Measurements from ENCODE around the gene PCMTD2. TPM values are rescaled to one million over a fixed set of nuclear protein-coding genes. Genes with fewer than 3 reads are reported as not detected.

The PCMTD2 gene
- polyA plus RNA-seq, 1 donor: 83.8 TPM

GRCh38 chr20:64239449-64240242 is 15.9 kb upstream of the PCMTD2 start:
- DNase-seq: no peak
- Histone ChIP-seq H3K4me1 (ENCODE audit: control insufficient read depth, insufficient read depth, low read length) (peaks cover 7% of the 10 kb centered on the region), H3K27ac (ENCODE audit: low read length) (no peak overlapping the region), H3K9me3 (ENCODE audit: control insufficient read depth, low read depth, low read length) (no peaks in the 10 kb centered on the region), H3K4me3 (ENCODE audit: low read length) (no peak overlapping the region), H3K36me3 (ENCODE audit: control insufficient read depth, insufficient read depth, low read length) (no peaks in the 10 kb centered on the region), H3K27me3 (ENCODE audit: control insufficient read depth, insufficient read depth, low read length) (no peaks in the 10 kb centered on the region)
- no CpG with 5 or more reads among the region's 19 CpGs for WGBS (ENCODE audit: insufficient coverage, low lambda C conversion rate)

GRCh38 chr20:64240243-64241015 is 15.1 kb upstream of the PCMTD2 start:
- no peak overlapping the region for H3K4me3 ChIP-seq (ENCODE audit: low read length)
- H3K9me3 ChIP-seq (ENCODE audit: control insufficient read depth, low read depth, low read length): no peaks in the 10 kb centered on the region
- no peaks in the 10 kb centered on the region for H3K36me3 ChIP-seq (ENCODE audit: control insufficient read depth, insufficient read depth, low read length)
- H3K27ac ChIP-seq (ENCODE audit: low read length): no peak overlapping the region
- no peaks in the 10 kb centered on the region for H3K27me3 ChIP-seq (ENCODE audit: control insufficient read depth, insufficient read depth, low read length)
- no peak for DNase-seq
- H3K4me1 ChIP-seq (ENCODE audit: control insufficient read depth, insufficient read depth, low read length): peaks cover 7% of the 10 kb centered on the region
- WGBS (ENCODE audit: insufficient coverage, low lambda C conversion rate): 83% methylated on average over 2 of the region's 26 CpGs

- no peaks in the 10 kb centered on the region for H3K9me3 ChIP-seq (ENCODE audit: control insufficient read depth, low read depth, low read length)
- H3K36me3 ChIP-seq (ENCODE audit: control insufficient read depth, insufficient read depth, low read length): no peaks in the 10 kb centered on the region
- WGBS (ENCODE audit: insufficient coverage, low lambda C conversion rate): 90% methylated on average over 2 of the region's 8 CpGs
- no peaks in the 10 kb centered on the region for H3K27me3 ChIP-seq (ENCODE audit: control insufficient read depth, insufficient read depth, low read length)
- DNase-seq: no peak
- H3K4me3 ChIP-seq (ENCODE audit: low read length): no peak overlapping the region
- peaks cover 7% of the 10 kb centered on the region for H3K4me1 ChIP-seq (ENCODE audit: control insufficient read depth, insufficient read depth, low read length)
- no peak overlapping the region for H3K27ac ChIP-seq (ENCODE audit: low read length)
These were observed 14.5 kb upstream of the PCMTD2 start for GRCh38 chr20:64241061-64241460.

GRCh38 chr20:64242003-64242796 is 13.3 kb upstream of the PCMTD2 start:
- H3K9me3 ChIP-seq (ENCODE audit: control insufficient read depth, low read depth, low read length): no peaks in the 10 kb centered on the region
- no peak overlapping the region for H3K4me3 ChIP-seq (ENCODE audit: low read length)
- no peak overlapping the region for H3K27ac ChIP-seq (ENCODE audit: low read length)
- H3K36me3 ChIP-seq (ENCODE audit: control insufficient read depth, insufficient read depth, low read length): no peaks in the 10 kb centered on the region
- no peaks in the 10 kb centered on the region for H3K27me3 ChIP-seq (ENCODE audit: control insufficient read depth, insufficient read depth, low read length)
- H3K4me1 ChIP-seq (ENCODE audit: control insufficient read depth, insufficient read depth, low read length): peaks cover under 1% of the 10 kb centered on the region
- no peak for DNase-seq
- WGBS (ENCODE audit: insufficient coverage, low lambda C conversion rate): no CpG with 5 or more reads among the region's 19 CpGs

GRCh38 chr20:64242797-64243475 is 12.6 kb upstream of the PCMTD2 start:
- DNase-seq: no peak
- WGBS (ENCODE audit: insufficient coverage, low lambda C conversion rate): no CpG with 5 or more reads among the region's 4 CpGs
- H3K27me3 ChIP-seq (ENCODE audit: control insufficient read depth, insufficient read depth, low read length): no peaks in the 10 kb centered on the region

GRCh38 chr20:64244281-64244805 is 11.2 kb upstream of the PCMTD2 start:
- DNase-seq: no peak
- no peak overlapping the region for H3K4me3 ChIP-seq (ENCODE audit: low read length)
- H3K27ac ChIP-seq (ENCODE audit: low read length): no peak overlapping the region
- no peaks in the 10 kb centered on the region for H3K9me3 ChIP-seq (ENCODE audit: control insufficient read depth, low read depth, low read length)
- H3K27me3 ChIP-seq (ENCODE audit: control insufficient read depth, insufficient read depth, low read length): no peaks in the 10 kb centered on the region
- WGBS (ENCODE audit: insufficient coverage, low lambda C conversion rate): 60% methylated on average over 1 of the region's 2 CpGs
- no peaks in the 10 kb centered on the region for H3K4me1 ChIP-seq (ENCODE audit: control insufficient read depth, insufficient read depth, low read length)
- no peaks in the 10 kb centered on the region for H3K36me3 ChIP-seq (ENCODE audit: control insufficient read depth, insufficient read depth, low read length)

More at GRCh38 chr20:64242797-64243475, 12.6 kb upstream of the PCMTD2 start:
- Histone ChIP-seq H3K4me3 (ENCODE audit: low read length) (no peak overlapping the region), H3K36me3 (ENCODE audit: control insufficient read depth, insufficient read depth, low read length) (no peaks in the 10 kb centered on the region), H3K27ac (ENCODE audit: low read length) (no peak overlapping the region), H3K4me1 (ENCODE audit: control insufficient read depth, insufficient read depth, low read length) (no peaks in the 10 kb centered on the region), H3K9me3 (ENCODE audit: control insufficient read depth, low read depth, low read length) (no peaks in the 10 kb centered on the region)

- Histone ChIP-seq H3K27me3 (ENCODE audit: control insufficient read depth, insufficient read depth, low read length) (no peaks in the 10 kb centered on the region), H3K9me3 (ENCODE audit: control insufficient read depth, low read depth, low read length) (no peaks in the 10 kb centered on the region), H3K4me3 (ENCODE audit: low read length) (no peak overlapping the region), H3K4me1 (ENCODE audit: control insufficient read depth, insufficient read depth, low read length) (no peaks in the 10 kb centered on the region), H3K36me3 (ENCODE audit: control insufficient read depth, insufficient read depth, low read length) (no peaks in the 10 kb centered on the region), H3K27ac (ENCODE audit: low read length) (no peak overlapping the region)
- no peak for DNase-seq
- no CpG with 5 or more reads among the region's 8 CpGs for WGBS (ENCODE audit: insufficient coverage, low lambda C conversion rate)
These were observed 10.5 kb upstream of the PCMTD2 start for GRCh38 chr20:64244870-64245603.

GRCh38 chr20:64245746-64246595 is 9.6 kb upstream of the PCMTD2 start:
- Histone ChIP-seq H3K4me3 (ENCODE audit: low read length) (no peak overlapping the region), H3K27me3 (ENCODE audit: control insufficient read depth, insufficient read depth, low read length) (no peaks in the 10 kb centered on the region), H3K9me3 (ENCODE audit: control insufficient read depth, low read depth, low read length) (no peaks in the 10 kb centered on the region), H3K27ac (ENCODE audit: low read length) (no peak overlapping the region), H3K4me1 (ENCODE audit: control insufficient read depth, insufficient read depth, low read length) (no peaks in the 10 kb centered on the region), H3K36me3 (ENCODE audit: control insufficient read depth, insufficient read depth, low read length) (no peaks in the 10 kb centered on the region)
- no CpG with 5 or more reads among the region's 9 CpGs for WGBS (ENCODE audit: insufficient coverage, low lambda C conversion rate)
- no peak for DNase-seq

Measured in large intestine (tissue), 3 donors.